Cardiac septum (tissue), 1 donor: ENCODE results near the gene DPY19L2. TPM values are rescaled to one million over a fixed set of nuclear protein-coding genes. Genes with fewer than 3 reads are reported as not detected.
"Not testable (repeated sequence)": the region's sequence is repeated elsewhere in the genome, so short reads cannot be mapped to it uniquely, and the experiment has no call there.

Experiments
- DNase-seq: peaks from one replicate; pipeline ENCODE4 v3.0.0-alpha.2; 2020; ENCODE audit warnings: low spot score
- intact Hi-C: fragments of 100-400 bp; cut with DNase I; formaldehyde crosslinking; loops from one replicate; pipeline ENCODE4 v1.14.0; 2022
- total RNA-seq: library from RNA; stranded (reverse); fragmentation: NEBNext Ultra II Directional; extraction: Animal tissue kit (Norgen Biotek cat#: 25700); gene quantifications from one replicate; pipeline ENCODE4 v1.2.1, GENCODE V29; 2021
- donor health status: DM: no; HTN: no; CAD: no.

The DPY19L2 gene
- total RNA-seq, 1 donor from 2014 or later = 67.7 TPM

- not testable (repeated sequence) for DNase-seq
- intact Hi-C loops = loop anchor here (10.0 kb wide), 2 partner anchors 115 to 245 kb away; no protein-coding TSS in a partner anchor
Measured at GRCh38 chr12:63669427-63669826, 1.1 kb upstream of the DPY19L2 start.

- intact Hi-C loops = loop anchor here (10.0 kb wide), 2 partner anchors 116 to 244 kb away; no protein-coding TSS in a partner anchor
- not testable (repeated sequence) for DNase-seq
Measured at GRCh38 chr12:63668800-63669365, 590 bp upstream of the DPY19L2 start.

- DNase-seq = not testable (repeated sequence)
- intact Hi-C loops = loop anchor here (10.0 kb wide), 2 partner anchors 122 to 238 kb away; no protein-coding TSS in a partner anchor
Measured at GRCh38 chr12:63663005-63663404, 5.3 kb downstream of the DPY19L2 start.

GRCh38 chr12:63658501-63658900, 9.8 kb downstream of the DPY19L2 start:
- intact Hi-C loops, DNase-seq: not testable (repeated sequence)

DNA sequence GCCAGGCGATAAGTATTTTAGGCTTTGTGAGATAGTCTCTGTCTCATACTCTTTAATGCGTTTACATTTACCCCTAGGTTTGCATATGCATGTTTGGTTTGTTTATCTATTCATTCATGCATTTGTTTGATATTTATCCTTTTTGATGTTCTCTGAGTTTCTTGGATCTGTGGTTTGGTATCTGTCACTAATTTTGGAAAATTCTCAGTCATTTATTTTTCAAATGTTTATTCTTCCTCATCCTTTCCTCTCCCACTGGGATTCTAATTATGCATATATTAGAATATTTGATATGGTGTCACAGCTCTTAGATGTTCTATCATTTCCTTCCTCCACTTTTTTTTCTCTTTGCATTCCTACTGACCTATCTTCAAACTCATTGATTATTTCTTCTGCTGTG, 11.9 kb downstream of the DPY19L2 start:
- intact Hi-C loops, DNase-seq: not testable (repeated sequence)

DNA sequence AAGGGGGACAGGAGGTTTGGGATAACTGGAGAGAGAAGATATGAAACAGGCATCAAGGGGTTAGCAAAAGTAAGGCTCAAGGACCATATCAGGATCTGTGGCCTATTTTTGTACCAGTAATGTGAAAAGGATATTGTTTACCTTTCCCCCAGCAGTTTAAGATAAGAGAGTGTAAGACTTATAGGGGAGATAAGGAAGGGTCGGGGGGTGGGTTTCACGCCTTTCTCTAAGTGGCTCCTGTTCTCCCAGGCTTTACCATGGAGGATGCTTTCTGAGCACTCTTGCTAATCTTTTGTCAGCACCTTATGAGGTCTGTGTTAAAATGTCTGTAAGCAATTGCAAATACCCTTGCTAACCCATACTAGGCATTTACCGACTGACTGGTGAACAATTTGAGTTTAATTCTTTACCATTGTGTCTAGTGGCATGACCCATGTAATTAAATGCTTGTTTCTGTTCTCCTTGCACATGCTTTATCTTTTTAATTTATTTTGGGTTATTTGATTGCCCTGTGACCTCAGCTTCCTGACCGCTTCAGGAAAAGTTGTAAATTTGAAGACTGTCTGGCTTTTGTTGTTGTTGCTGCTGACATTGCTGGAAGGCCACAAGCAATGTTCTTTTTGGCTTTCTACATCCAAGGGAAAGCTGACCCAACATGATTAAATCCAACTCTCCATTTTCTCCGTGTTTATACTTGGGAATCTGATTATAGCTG, 12.6 kb downstream of the DPY19L2 start:
- DNase-seq, intact Hi-C loops: not testable (repeated sequence)

- DNase-seq, intact Hi-C loops: not testable (repeated sequence)
Measured at GRCh38 chr12:63654481-63654880, 13.8 kb downstream of the DPY19L2 start.

DNA sequence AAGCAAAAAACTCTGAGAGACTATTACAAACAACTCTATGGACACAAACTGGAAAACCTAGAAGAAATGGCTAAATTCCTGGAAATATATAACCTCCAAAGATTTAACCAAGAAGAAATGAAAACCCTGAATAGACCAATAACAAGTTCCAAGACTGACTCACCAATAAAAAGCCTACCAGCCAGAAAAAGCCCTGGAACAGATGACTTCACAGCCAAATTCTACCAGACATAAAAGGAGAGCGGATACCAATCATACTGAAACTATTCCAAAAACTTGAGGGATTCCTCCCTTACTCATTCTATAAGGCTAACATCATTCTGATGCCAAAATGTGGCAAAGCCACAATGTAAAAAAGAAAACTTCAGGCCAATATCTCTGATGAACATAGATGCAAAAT, 18.8 kb downstream of the DPY19L2 start:
- intact Hi-C loops, DNase-seq: not testable (repeated sequence)

DNA sequence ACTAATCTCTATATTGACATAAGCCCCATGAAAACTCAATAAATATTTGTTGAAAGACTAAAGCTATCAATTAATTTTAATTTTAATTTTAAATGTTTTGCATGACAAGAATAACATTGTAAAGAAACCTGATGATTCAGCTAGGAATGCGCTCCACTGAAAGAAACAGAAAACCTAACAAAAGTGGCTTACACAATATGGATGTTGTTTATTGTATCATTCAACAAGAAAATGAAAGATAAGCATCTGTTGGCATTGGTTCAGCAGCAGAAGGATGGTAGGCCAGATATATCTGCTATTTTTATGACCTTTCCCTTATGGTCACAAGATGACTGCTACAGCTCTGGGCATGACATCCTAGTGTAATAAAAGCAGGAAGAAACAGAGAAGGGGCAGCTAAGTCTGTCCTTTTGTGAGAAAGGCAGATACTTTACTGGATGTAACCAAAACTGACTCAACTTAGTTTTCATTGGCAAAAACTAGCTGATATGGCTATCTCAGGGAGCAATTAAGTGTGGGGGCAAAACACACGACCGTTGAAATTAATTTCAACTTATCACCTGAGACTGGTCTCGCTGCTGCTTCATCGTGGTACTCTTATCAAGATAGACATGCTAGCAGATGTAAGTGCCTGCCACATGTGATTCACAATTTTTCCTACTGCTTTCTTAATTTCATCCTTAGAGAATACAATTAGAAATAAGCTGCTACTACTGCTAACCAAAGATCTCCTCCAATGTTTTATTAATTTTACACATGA, 24.7 kb downstream of the DPY19L2 start:
- intact Hi-C loops, DNase-seq: not testable (repeated sequence)

DNA sequence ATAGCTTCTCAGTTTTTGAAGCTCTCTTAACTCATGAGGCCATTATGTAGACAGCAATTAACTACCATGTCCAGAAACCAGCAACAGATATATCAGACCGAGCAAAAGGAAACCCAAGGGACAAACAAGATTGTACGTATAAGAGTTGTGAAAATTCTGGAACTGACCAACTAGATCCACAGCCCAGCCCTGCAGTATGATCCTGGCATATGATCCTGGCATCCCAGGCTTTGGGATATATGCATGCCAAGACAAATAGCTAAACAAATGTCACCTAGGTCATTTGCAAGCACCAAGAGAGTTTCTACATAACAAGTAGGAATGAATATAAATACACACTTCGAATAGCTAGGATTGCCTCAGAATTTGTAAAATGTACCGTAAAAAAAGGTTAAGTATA, 44.0 kb downstream of the DPY19L2 start:
- intact Hi-C loops, DNase-seq: not testable (repeated sequence)

DNA sequence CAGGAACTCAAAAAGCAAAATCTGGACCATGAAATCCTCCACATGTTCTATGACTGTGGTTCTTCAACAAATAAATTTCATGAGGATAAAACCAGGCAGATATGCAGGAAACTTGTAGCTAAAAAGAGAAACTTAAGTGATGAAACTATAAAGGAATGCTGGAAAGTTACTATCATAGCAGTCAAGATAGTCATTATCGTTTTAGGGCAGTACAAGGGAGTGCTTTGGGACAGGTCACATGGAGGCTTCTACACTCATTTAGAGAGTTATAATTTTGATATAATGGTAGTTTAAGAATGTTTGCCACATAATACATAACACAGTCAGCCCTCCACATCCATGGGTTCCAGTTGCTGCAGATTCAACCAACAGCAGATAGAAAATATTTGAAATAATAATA, 52.7 kb downstream of the DPY19L2 start:
- intact Hi-C loops, DNase-seq: not testable (repeated sequence)

GRCh38 chr12:63611285-63611684, 57.0 kb downstream of the DPY19L2 start:
- intact Hi-C loops, DNase-seq: not testable (repeated sequence)

GRCh38 chr12:63609281-63609680, 59.0 kb downstream of the DPY19L2 start:
- DNase-seq, intact Hi-C loops: not testable (repeated sequence)

DNA sequence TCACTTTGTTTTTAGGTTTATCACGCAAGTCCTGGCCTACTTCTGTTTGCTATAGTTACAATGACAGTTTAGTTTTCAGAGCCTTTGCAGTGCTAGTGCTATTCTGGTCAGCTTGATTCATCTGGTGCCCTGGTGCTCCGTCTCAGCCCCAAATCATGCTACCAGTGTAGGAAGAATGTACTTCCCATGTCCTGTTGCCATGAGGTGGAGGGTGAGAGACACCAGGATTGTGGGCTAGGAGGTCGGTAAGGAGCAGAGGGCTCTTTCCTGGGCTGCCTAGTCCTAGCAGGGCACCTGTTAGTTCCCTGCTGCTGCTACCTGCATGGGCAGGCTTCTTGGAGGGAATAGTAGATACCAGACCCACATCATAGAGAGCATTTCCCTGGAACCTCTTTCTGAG, 63.3 kb downstream of the DPY19L2 start:
- intact Hi-C loops, DNase-seq: not testable (repeated sequence)

- intact Hi-C loops, DNase-seq: not testable (repeated sequence)
Measured at GRCh38 chr12:63594828-63595227, 73.5 kb downstream of the DPY19L2 start.

DNA sequence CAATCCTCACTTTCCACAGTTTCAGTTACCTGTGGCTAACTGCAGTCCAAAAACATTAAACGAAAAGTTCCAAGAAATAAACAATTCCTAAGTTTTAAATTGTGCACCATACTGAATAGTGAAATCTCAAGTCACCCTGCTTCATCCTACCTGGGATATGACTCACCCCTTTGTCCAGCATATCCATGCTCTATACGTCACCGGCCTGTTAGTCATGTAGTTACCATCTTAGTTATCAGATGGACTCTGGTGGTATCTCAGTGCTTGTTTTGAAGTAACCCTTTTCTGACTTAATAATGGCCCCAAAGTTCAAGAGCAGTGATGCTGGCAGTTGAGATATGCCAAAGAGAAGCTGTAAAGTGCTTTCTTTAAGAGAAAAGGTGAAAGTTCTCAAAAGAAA, 83.9 kb downstream of the DPY19L2 start:
- DNase-seq, intact Hi-C loops: not testable (repeated sequence)

- DNase-seq, intact Hi-C loops: not testable (repeated sequence)
Measured at GRCh38 chr12:63583289-63583688, 85.0 kb downstream of the DPY19L2 start.

GRCh38 chr12:63577631-63578030, 90.7 kb downstream of the DPY19L2 start:
- DNase-seq, intact Hi-C loops: not testable (repeated sequence)

DNA sequence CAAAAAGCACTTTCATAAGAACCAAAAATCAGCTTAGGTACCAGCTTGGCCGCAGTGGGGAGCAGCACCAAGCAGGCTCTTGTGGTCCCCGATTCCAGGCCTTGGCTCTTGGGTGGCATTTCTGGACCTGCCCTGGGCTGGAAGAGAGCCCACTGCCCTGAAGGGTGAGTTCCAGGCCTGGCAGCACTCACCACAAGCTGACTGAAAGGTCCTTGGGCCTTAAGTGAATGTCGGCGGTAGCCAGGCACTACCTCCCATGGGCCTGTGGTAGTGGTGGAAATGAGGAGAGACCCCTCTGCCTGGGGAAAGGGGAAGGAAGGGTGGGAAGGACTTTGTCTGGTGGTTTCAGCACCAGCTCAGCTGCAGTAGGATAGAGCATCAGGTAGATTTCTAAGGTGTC, 96.3 kb downstream of the DPY19L2 start:
- intact Hi-C loops, DNase-seq: not testable (repeated sequence)

DNA sequence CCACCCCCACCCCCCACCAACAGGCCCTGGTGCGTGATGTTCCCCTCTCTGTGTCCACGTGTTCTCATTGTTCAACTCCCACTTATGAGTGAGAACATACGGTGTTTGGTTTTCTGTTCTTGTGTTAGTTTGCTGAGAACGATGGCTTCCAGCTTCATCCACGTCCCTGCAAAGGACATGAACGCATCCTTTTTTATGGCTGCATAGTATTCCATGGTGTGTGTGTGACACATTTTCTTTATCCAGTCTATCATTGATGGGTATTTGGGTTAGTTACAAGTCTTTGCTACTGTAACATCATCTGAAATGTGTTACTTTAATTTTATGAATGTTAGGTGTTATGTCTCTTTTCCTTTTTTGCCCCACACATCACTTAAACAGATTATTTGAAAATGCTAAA, 109.8 kb downstream of the DPY19L2 start:
- intact Hi-C loops, DNase-seq: not testable (repeated sequence)
